Gastroesophageal sphincter (tissue), 3 donors: ENCODE results near the gene SCARB2.

ENCODE experiments used
- POLR2A ChIP-seq, 2 donors: fragments of 450-650 bp; IDR thresholded peaks; one replicate each; pipeline ENCODE4 v1.6.1; 2017; ENCODE audit warnings: antibody characterized with exemption in 2 of 2, mild to moderate bottlenecking in 2 of 2, moderate library complexity in 1 of 2
- POLR2AphosphoS5 ChIP-seq: sonication (generic); formaldehyde crosslinking; IDR thresholded peaks from one replicate; pipeline ENCODE4 v1.6.1; 2017; ENCODE audit warnings: antibody characterized with exemption
- TF ChIP-seq, protein P1 (sequence below), 4 experiments: fragments of 200-600 bp in 2 of 4; fragments of 450-650 bp in 2 of 4; sonication (generic) in 1 of 4; IDR thresholded peaks; one replicate each; pipeline ENCODE4 v1.5.1; 2017 to 2019; ENCODE audit warnings: antibody characterized with exemption in 4 of 4, mild to moderate bottlenecking in 2 of 4, moderate library complexity in 2 of 4

DNA sequence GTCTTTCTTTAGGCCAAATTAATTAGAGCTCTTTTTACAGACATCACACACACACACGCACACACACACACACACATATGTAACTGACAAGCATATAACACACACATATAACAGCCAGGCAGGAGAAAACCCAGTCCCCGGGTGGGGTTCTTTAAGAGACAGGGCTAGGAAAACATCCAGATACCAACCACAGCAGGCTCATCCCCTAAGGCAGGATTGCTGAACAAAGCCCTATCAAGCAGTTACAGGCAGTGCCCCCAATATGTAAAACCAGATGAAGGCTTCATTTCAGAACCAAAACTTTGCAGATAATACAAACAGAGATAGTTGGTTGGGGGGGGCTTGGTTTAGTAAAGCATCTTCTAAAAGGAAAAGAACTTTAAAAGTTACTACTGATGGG, 19.9 kb upstream of the SCARB2 start:
- TF ChIP-seq, protein P1, sequence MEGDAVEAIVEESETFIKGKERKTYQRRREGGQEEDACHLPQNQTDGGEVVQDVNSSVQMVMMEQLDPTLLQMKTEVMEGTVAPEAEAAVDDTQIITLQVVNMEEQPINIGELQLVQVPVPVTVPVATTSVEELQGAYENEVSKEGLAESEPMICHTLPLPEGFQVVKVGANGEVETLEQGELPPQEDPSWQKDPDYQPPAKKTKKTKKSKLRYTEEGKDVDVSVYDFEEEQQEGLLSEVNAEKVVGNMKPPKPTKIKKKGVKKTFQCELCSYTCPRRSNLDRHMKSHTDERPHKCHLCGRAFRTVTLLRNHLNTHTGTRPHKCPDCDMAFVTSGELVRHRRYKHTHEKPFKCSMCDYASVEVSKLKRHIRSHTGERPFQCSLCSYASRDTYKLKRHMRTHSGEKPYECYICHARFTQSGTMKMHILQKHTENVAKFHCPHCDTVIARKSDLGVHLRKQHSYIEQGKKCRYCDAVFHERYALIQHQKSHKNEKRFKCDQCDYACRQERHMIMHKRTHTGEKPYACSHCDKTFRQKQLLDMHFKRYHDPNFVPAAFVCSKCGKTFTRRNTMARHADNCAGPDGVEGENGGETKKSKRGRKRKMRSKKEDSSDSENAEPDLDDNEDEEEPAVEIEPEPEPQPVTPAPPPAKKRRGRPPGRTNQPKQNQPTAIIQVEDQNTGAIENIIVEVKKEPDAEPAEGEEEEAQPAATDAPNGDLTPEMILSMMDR (IDR thresholded peaks at IDR 0.05) = no peak
- no peak for TF ChIP-seq POLR2AphosphoS5
- TF ChIP-seq POLR2A (IDR thresholded peaks at IDR 0.05) = no peak
